ENCODE measurements around the gene EML2.

- TF ChIP-seq POLR2A (IDR thresholded peaks at IDR 0.05; ENCODE audit: low read length) (no peak), GATA1 (IDR thresholded peaks at IDR 0.05; ENCODE audit: low read depth, low read length) (no peak)
Measured at GRCh38 chr19:45569619-45570421, 69.4 kb downstream of the EML2 start.

All from erythroblast (primary cell).